IMR-90 (cell line): ENCODE results near the gene LRFN2. TPM values are rescaled to one million over a fixed set of nuclear protein-coding genes. Genes with fewer than 3 reads are reported as not detected.

Experiments
- ATAC-seq: fragments of 200-7000 bp; cut with Tn5 transposase; 2 replicates; pipeline ENCODE4 v1.9.1; 2020; ENCODE audit warnings: low read depth, mild to moderate bottlenecking, moderate library complexity
- BruUV-seq: library from RNA; stranded (reverse); fragments of 400-500 nt; replicated peaks from 2 replicates; lab custom pipeline; 2021; lab: Mats Ljungman, UMichigan
- CTCF ChIA-PET: fragments of 300-600 bp; formaldehyde crosslinking; extraction: SDS; loops from one replicate; lab custom pipeline; 2021; ENCODE audit warnings: antibody characterized with exemption; lab: Yijun Ruan, JAX
- POLR2A ChIA-PET: fragments of 300-600 bp; sonication (Branson Sonifier 250); formaldehyde crosslinking; loops from one replicate; lab custom pipeline; 2022; ENCODE audit warnings: antibody characterized with exemption; ENCODE audit not compliant: unreplicated experiment; lab: Charles Lee
- DNase-seq: peaks from one replicate; pipeline ENCODE4 v3.0.0; 2013
- H2AFZ ChIP-seq: replicated peaks from 2 replicates; pipeline ENCODE3; 2013; ENCODE audit warnings: low read length, mild to moderate bottlenecking; ENCODE audit not compliant: poor library complexity
- H2AK5ac ChIP-seq: 2 replicates; pipeline ENCODE4 v1.6.1; 2013; ENCODE audit warnings: low read depth, low read length, inconsistent platforms
- H2AK9ac ChIP-seq: replicated peaks from 2 replicates; pipeline ENCODE3; 2013; ENCODE audit warnings: mild to moderate bottlenecking, low read depth, low read length, moderate library complexity; ENCODE audit not compliant: poor library complexity
- H2BK120ac ChIP-seq: 2 replicates; pipeline ENCODE4 v1.6.1; 2013; ENCODE audit warnings: low read depth, low read length, inconsistent platforms
- H2BK15ac ChIP-seq: 3 replicates; pipeline ENCODE4 v1.6.1; 2013; ENCODE audit warnings: low read depth, low read length, inconsistent platforms
- H2BK20ac ChIP-seq: 2 replicates; pipeline ENCODE4 v1.6.1; 2013; ENCODE audit warnings: low read depth, mild to moderate bottlenecking, inconsistent platforms, low read length, moderate library complexity
- H2BK5ac ChIP-seq: 2 replicates; pipeline ENCODE4 v1.6.1; 2013; ENCODE audit warnings: mild to moderate bottlenecking, low read depth, low read length, inconsistent platforms; ENCODE audit not compliant: poor library complexity, severe bottlenecking
- H3K14ac ChIP-seq: replicated peaks from 2 replicates; pipeline ENCODE4 v1.6.1; 2013; ENCODE audit warnings: low read depth, low read length, inconsistent platforms
- H3K18ac ChIP-seq: 2 replicates; pipeline ENCODE4 v1.6.1; 2013; ENCODE audit warnings: low read depth, low read length, control low read depth
- H3K23ac ChIP-seq: 2 replicates; pipeline ENCODE4 v1.6.1; 2013; ENCODE audit warnings: low read depth, low read length, inconsistent platforms
- H3K27ac ChIP-seq: 2 replicates; pipeline ENCODE4 v1.5.1; 2013; ENCODE audit warnings: mild to moderate bottlenecking, control low read depth, low read length; ENCODE audit not compliant: insufficient read depth
- H3K27me3 ChIP-seq: 2 replicates; pipeline ENCODE4 v1.6.1; 2013; ENCODE audit warnings: low read length; ENCODE audit not compliant: control insufficient read depth, insufficient read depth
- H3K36me3 ChIP-seq: 2 replicates; pipeline ENCODE4 v1.6.1; 2013; ENCODE audit warnings: low read length, mixed read lengths; ENCODE audit not compliant: control insufficient read depth, insufficient read depth
- H3K4ac ChIP-seq: 2 replicates; pipeline ENCODE4 v1.6.1; 2013; ENCODE audit warnings: low read depth, low read length, inconsistent platforms
- H3K4me1 ChIP-seq: 2 replicates; pipeline ENCODE4 v1.6.1; 2013; ENCODE audit warnings: low read length, mixed read lengths; ENCODE audit not compliant: control insufficient read depth, insufficient read depth
- H3K4me2 ChIP-seq: 2 replicates; pipeline ENCODE4 v1.6.1; 2013; ENCODE audit warnings: low read depth, mild to moderate bottlenecking, control low read depth, low read length, moderate library complexity
- H3K4me3 ChIP-seq: 2 replicates; pipeline ENCODE4 v1.5.1; 2013; ENCODE audit warnings: low read depth, mild to moderate bottlenecking, control low read depth, low read length, moderate library complexity; ENCODE audit not compliant: insufficient read depth
- H3K56ac ChIP-seq: 2 replicates; pipeline ENCODE4 v1.6.1; 2013; ENCODE audit warnings: low read length, inconsistent platforms; ENCODE audit not compliant: insufficient read depth; ENCODE audit errors: extremely low read depth
- H3K79me1 ChIP-seq, 2 experiments: 2 replicates each; pipeline ENCODE4 v1.6.1; 2013; ENCODE audit warnings: low read length in 2 of 2, inconsistent platforms in 1 of 2, low read depth in 1 of 2
- H3K9ac ChIP-seq: 2 replicates; pipeline ENCODE4 v1.6.1; 2013; ENCODE audit warnings: low read depth, low read length, control low read depth
- H3K9me1 ChIP-seq: 2 replicates; pipeline ENCODE4 v1.6.1; 2013; ENCODE audit warnings: low read length, inconsistent platforms; ENCODE audit not compliant: insufficient read depth
- H3K9me3 ChIP-seq: 2 replicates; pipeline ENCODE4 v1.6.1; 2013; ENCODE audit warnings: low read length; ENCODE audit not compliant: control insufficient read depth, insufficient read depth
- H4K20me1 ChIP-seq: 2 replicates; pipeline ENCODE4 v1.6.1; 2013; ENCODE audit warnings: low read length, inconsistent platforms; ENCODE audit not compliant: insufficient read depth
- H4K5ac ChIP-seq: 2 replicates; pipeline ENCODE4 v1.6.1; 2013; ENCODE audit warnings: mild to moderate bottlenecking, low read depth, low read length, control low read depth
- H4K8ac ChIP-seq, 2 experiments: 2 replicates each; pipeline ENCODE4 v1.6.1; 2013; ENCODE audit warnings: low read depth in 2 of 2, low read length in 2 of 2, control low read depth in 1 of 2, inconsistent platforms in 1 of 2
- H4K91ac ChIP-seq: 2 replicates; pipeline ENCODE4 v1.6.1; 2013; ENCODE audit warnings: low read depth, low read length, inconsistent platforms; ENCODE audit not compliant: insufficient read depth
- CEBPB ChIP-seq: IDR thresholded peaks from 2 replicates; pipeline ENCODE4 v1.6.1; 2012; ENCODE audit warnings: low read depth, low read length, improper control_type of control experiment
- MAFK ChIP-seq: IDR thresholded peaks from 2 replicates; pipeline ENCODE4 v1.6.1; 2012; ENCODE audit warnings: low read depth, low read length, improper control_type of control experiment
- MAZ ChIP-seq: IDR thresholded peaks from 2 replicates; pipeline ENCODE4 v1.6.1; 2012; ENCODE audit warnings: low read depth, mild to moderate bottlenecking, low read length, improper control_type of control experiment, moderate library complexity, borderline replicate concordance
- MXI1 ChIP-seq: IDR thresholded peaks from 2 replicates; pipeline ENCODE4 v1.6.1; 2012; ENCODE audit warnings: low read depth, mild to moderate bottlenecking, low read length, moderate library complexity, borderline replicate concordance
- POLR2A ChIP-seq: IDR thresholded peaks from 2 replicates; pipeline ENCODE4 v1.6.1; 2012; ENCODE audit warnings: mild to moderate bottlenecking, low read depth, low read length
- RCOR1 ChIP-seq: IDR thresholded peaks from 2 replicates; pipeline ENCODE4 v1.6.1; 2012; ENCODE audit warnings: mild to moderate bottlenecking, low read length, improper control_type of control experiment; ENCODE audit not compliant: insufficient replicate concordance
- SMC3 ChIP-seq: fragments of 150-350 bp; IDR thresholded peaks from 2 replicates; pipeline ENCODE4 v1.6.1; 2016; ENCODE audit warnings: low read depth, mild to moderate bottlenecking, antibody characterized with exemption, low read length, moderate library complexity
- WGBS, 2 experiments: methylation state at CpG; one replicate each; pipeline versions ENCODE4 v1.1.5 to v1.1.7; 2013; ENCODE audit warnings: missing lambda C conversion rate in 2 of 2; ENCODE audit not compliant: insufficient read length in 1 of 2; ENCODE audit errors: extremely low coverage in 2 of 2; 5-methylcytosine and 5-hydroxymethylcytosine counted together
- dilution Hi-C: fragments of 300-500 bp; cut with HindIII; formaldehyde crosslinking; loops from one replicate; pipeline ENCODE4 v1.14.3; 2018; ENCODE audit warnings: low sequenced_read_pairs; ENCODE audit not compliant: unreplicated experiment
- in situ Hi-C: fragments of 300-500 bp; cut with MboI; formaldehyde crosslinking; loops from 3 replicates; pipeline ENCODE4 v1.14.3; 2019; ENCODE audit warnings: low sequenced_read_pairs, inconsistent platforms, mixed read lengths
- intact Hi-C: fragments of 100-400 bp; cut with micrococcal nuclease; formaldehyde crosslinking; loops from 2 replicates; pipeline ENCODE4 v1.10.0; 2022
- polyA plus RNA-seq, 3 experiments: library from polyadenylated mRNA; depleted of rRNA; stranded (reverse); fragments of >200 nt; gene quantifications; 2 replicates each; pipeline ENCODE4 v1.2.3, GENCODE V29; 2012; ENCODE audit warnings: low replicate concordance in 1 of 3
- total RNA-seq: library from RNA; depleted of rRNA; stranded (reverse); fragments of >200 nt; gene quantifications from 2 replicates; pipeline ENCODE4 v1.2.3, GENCODE V29; 2012

The LRFN2 gene
- total and polyA plus RNA-seq, 2 of the 4 experiments (the other 2 are of a cell fraction): not detected

DNA sequence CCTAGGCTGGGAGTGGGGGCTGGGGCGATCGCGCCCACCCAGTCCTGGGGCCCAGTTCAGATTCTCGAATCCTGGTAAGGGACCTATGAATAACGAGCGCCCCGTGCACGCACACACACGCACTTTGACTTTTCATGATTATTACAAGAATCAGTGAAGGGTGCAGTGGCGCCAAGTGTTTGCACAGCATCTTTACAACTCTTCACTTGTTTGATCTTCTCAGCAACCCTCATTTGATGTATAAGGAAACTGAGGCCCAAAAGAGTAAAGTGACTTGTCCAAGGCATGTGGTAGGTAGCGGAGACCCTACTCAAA lies 863 bp upstream of the LRFN2 start:
- H3K9me1 ChIP-seq: no peaks in the 10 kb centered on the region
- H3K4ac ChIP-seq: no peak overlapping the region
- in situ Hi-C loops: no loop called here
- ChIA-PET CTCF (interaction anchor here (0.7 to 1.0 kb wide), 2 partner anchors 12 to 60 kb away, joined by 3 read pairs; no protein-coding TSS in a partner anchor), POLR2A (no interaction called here)
- no peaks in the 10 kb centered on the region for H4K20me1 ChIP-seq
- TF ChIP-seq MXI1 (no peak), MAFK (no peak), RCOR1 (no peak), SMC3 (no peak), MAZ (no peak), CEBPB (no peak), POLR2A (no peak)
- no peaks in the 10 kb centered on the region for H3K79me1 ChIP-seq
- no peak overlapping the region for H4K91ac ChIP-seq
- no peaks in the 10 kb centered on the region for H3K4me1 ChIP-seq
- H2AK5ac ChIP-seq: no peak overlapping the region
- no peak overlapping the region for H3K4me2 ChIP-seq
- no peak overlapping the region for H3K18ac ChIP-seq
- ATAC-seq (no peak), DNase-seq (no peak)
- H3K56ac ChIP-seq: no peak overlapping the region
- H3K9ac ChIP-seq: no peak overlapping the region
- no peak overlapping the region for H4K5ac ChIP-seq
- H2AFZ ChIP-seq: peak overlapping the region; percentile 79
- H2BK120ac ChIP-seq: no peak overlapping the region
- no TSS peak for BruUV-seq
- H4K8ac ChIP-seq: no peak overlapping the region
- no peaks in the 10 kb centered on the region for H3K9me3 ChIP-seq
- no peak overlapping the region for H3K4me3 ChIP-seq
- no peak overlapping the region for H3K23ac ChIP-seq
- peaks cover 32% of the 10 kb centered on the region for H3K27me3 ChIP-seq
- no peak overlapping the region for H2BK15ac ChIP-seq
- dilution Hi-C loops: no loop called here
- no CpG with 5 or more reads among the region's 11 CpGs for WGBS, 2 experiments
- no peak overlapping the region for H3K14ac ChIP-seq
- no peak overlapping the region for H3K27ac ChIP-seq
- H2BK20ac ChIP-seq: no peak overlapping the region
- no peak overlapping the region for H2BK5ac ChIP-seq
- no peak overlapping the region for H2AK9ac ChIP-seq
- intact Hi-C loops: no loop called here
- H3K36me3 ChIP-seq: no peaks in the 10 kb centered on the region
